ENCODE measurements around the gene PEMT.

DNA sequence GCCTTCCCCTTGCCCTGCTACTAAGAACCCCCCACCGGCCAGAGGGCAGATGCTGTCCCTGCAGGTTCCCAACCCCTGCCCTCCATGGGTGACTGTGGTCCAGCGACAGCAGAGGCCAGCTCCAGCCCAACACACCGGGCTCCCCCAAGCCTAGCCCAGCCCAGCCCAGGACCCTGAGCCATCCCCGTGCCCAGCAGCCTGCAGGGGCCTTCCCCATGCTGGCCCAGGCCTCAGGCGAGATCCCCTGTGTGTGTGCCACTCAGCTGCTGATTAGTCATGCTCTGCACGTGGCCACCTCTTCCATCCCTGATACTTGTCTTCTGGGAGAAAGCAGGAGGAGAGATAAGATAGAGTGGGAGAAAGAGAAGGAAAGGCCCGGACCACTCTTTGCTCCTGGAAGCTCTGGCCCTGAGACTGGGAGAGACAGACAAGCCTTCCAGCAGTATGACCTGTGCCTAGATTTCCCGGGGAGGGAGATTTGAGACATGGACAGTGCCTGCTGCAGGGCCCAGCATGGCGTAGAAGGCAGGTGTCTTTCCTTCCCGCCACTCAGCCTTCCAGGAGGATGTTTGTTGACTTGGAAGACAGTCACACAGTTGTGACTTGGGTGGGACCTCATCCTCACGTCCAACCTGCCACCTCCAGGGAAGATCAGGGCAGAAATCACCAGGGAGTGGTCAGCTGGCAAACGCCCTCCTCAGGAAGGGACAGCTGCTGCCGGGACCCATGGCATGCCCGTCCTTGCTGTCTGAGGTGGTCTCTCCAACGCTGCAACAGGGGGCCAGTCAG lies 54.0 kb downstream of the PEMT start:
- TF ChIP-seq, protein P1, sequence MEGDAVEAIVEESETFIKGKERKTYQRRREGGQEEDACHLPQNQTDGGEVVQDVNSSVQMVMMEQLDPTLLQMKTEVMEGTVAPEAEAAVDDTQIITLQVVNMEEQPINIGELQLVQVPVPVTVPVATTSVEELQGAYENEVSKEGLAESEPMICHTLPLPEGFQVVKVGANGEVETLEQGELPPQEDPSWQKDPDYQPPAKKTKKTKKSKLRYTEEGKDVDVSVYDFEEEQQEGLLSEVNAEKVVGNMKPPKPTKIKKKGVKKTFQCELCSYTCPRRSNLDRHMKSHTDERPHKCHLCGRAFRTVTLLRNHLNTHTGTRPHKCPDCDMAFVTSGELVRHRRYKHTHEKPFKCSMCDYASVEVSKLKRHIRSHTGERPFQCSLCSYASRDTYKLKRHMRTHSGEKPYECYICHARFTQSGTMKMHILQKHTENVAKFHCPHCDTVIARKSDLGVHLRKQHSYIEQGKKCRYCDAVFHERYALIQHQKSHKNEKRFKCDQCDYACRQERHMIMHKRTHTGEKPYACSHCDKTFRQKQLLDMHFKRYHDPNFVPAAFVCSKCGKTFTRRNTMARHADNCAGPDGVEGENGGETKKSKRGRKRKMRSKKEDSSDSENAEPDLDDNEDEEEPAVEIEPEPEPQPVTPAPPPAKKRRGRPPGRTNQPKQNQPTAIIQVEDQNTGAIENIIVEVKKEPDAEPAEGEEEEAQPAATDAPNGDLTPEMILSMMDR (IDR thresholded peaks at IDR 0.05; ENCODE audit: low read length), result no peak
- TF ChIP-seq EZH2phosphoT487 (IDR thresholded peaks at IDR 0.05; ENCODE audit: low read length), result no peak

All from MM.1S (cell line).